HFF-Myc (cell line): ENCODE data around the gene USP34.

Source experiments
- DNase-seq: peaks from one replicate; pipeline ENCODE4 v3.0.0-alpha.2; 2011; ENCODE audit warnings: low read depth; ENCODE audit errors: extremely low read depth
- H3K4me3 ChIP-seq: replicated peaks from 2 replicates; pipeline ENCODE4 v1.5.1; 2011; ENCODE audit warnings: low read depth, mild to moderate bottlenecking, control low read depth, low read length
- TF ChIP-seq, protein P1 (sequence below): IDR thresholded peaks from 2 replicates; pipeline ENCODE4 v1.5.1; 2012; ENCODE audit warnings: mild to moderate bottlenecking, low read depth, low read length, control low read depth; ENCODE audit errors: missing control alignments

USP34 gene

GRCh38 chr2:61272421-61273070 is 198.3 kb downstream of the USP34 start:
- TF ChIP-seq, protein P1, sequence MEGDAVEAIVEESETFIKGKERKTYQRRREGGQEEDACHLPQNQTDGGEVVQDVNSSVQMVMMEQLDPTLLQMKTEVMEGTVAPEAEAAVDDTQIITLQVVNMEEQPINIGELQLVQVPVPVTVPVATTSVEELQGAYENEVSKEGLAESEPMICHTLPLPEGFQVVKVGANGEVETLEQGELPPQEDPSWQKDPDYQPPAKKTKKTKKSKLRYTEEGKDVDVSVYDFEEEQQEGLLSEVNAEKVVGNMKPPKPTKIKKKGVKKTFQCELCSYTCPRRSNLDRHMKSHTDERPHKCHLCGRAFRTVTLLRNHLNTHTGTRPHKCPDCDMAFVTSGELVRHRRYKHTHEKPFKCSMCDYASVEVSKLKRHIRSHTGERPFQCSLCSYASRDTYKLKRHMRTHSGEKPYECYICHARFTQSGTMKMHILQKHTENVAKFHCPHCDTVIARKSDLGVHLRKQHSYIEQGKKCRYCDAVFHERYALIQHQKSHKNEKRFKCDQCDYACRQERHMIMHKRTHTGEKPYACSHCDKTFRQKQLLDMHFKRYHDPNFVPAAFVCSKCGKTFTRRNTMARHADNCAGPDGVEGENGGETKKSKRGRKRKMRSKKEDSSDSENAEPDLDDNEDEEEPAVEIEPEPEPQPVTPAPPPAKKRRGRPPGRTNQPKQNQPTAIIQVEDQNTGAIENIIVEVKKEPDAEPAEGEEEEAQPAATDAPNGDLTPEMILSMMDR: no peak
- DNase-seq: no peak
- no peak overlapping the region for H3K4me3 ChIP-seq

DNA sequence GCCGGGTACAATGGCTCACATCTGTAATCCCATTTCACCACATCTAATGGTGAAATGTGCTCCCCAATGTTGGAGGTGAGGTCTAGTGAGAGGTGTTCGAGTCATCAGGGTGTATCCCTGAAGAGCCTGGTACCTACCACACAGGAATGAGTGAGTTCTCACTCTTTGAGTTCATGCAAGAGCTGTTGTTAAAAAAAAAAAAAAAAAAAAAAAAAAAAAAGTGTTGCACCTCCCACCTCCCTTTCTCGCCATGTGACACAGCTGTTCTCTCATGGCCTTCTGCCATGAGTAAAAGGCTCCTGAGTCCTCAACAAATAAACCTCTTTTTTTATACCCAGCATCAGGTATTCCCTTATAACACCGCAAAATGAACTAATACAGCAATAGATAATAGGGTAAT is 202.6 kb downstream of the USP34 start:
- no peak for DNase-seq
- TF ChIP-seq, protein P1: no peak

GRCh38 chr2:61266632-61267505 is 204.0 kb downstream of the USP34 start:
- H3K4me3 ChIP-seq: no peak overlapping the region
- DNase-seq: no peak
- TF ChIP-seq, protein P1: no peak

More for the DNA sequence above, 202.6 kb downstream of the USP34 start:
- H3K4me3 ChIP-seq: no peak overlapping the region

GRCh38 chr2:61263830-61264229 is 207.1 kb downstream of the USP34 start:
- TF ChIP-seq, protein P1: no peak
- no peak for DNase-seq

DNA sequence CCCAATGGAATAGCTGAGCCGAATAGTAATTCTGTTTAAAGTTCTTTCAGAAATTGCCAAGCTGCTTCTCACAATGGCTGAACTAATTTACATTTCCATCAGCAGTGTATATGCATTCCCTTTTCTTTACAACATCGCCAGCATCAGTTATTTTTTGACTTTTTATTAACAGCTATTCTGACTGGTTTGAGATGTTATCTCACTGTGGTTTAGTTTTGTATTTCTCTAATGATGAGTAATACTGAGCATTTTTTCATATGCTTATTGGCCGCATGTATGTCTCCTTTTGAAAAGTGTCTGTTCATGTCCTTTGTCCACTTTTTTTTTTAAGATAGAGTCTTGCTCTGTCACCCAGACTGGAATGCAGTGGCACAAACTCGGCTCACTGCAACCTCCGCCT is 208.2 kb downstream of the USP34 start:
- no peak overlapping the region for H3K4me3 ChIP-seq
- DNase-seq: no peak
- TF ChIP-seq, protein P1: no peak

More at GRCh38 chr2:61263830-61264229, 207.1 kb downstream of the USP34 start:
- no peak overlapping the region for H3K4me3 ChIP-seq

DNA sequence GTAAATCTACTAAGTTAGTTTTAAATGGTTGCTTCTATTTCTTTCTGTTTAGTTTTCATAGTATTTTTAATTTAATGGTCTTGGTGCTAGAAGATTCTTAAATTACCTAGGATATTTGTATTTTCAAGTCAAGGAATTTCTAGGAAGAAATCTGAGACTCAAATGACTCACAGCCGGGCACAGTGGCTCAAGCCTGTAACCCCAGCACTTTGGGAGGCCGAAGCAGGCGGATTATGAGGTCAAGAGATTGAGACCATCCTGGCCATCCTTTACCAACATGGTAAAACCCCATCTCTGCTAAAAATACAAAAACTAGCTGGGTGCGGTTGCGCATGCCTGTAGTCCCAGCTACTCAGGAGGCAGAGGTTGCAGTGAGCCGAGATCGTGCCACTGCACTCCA is 213.4 kb downstream of the USP34 start:
- no peak overlapping the region for H3K4me3 ChIP-seq
- no peak for DNase-seq
- TF ChIP-seq, protein P1: no peak
